GM18870 (cell line): ENCODE results near the gene LRRTM4.
"Not testable (repeated sequence)": the region's sequence is repeated elsewhere in the genome, so short reads cannot be mapped to it uniquely, and the experiment has no call there.

ENCODE experiments used
- ATAC-seq: cut with Tn5 transposase; IDR thresholded peaks from one replicate; pipeline ENCODE4 v1.9.1; 2021; ENCODE audit warnings: moderate library complexity; ENCODE audit not compliant: unreplicated experiment

Gene LRRTM4

GRCh38 chr2:77095525-77095924 lies 426.7 kb downstream of the LRRTM4 start:
- not testable (repeated sequence) for ATAC-seq

GRCh38 chr2:77095096-77095495 lies 427.1 kb downstream of the LRRTM4 start:
- ATAC-seq, result no peak

GRCh38 chr2:77088424-77088823 lies 433.8 kb downstream of the LRRTM4 start:
- ATAC-seq, result not testable (repeated sequence)

- no peak for ATAC-seq
Observed at GRCh38 chr2:77087987-77088414, 434.2 kb downstream of the LRRTM4 start.

GRCh38 chr2:77086478-77086877 lies 435.7 kb downstream of the LRRTM4 start:
- no peak for ATAC-seq

GRCh38 chr2:77086051-77086450 lies 436.1 kb downstream of the LRRTM4 start:
- no peak for ATAC-seq

GRCh38 chr2:77085561-77085960 lies 436.6 kb downstream of the LRRTM4 start:
- ATAC-seq, result no peak

- no peak for ATAC-seq
Observed at GRCh38 chr2:77081597-77081996, 440.6 kb downstream of the LRRTM4 start.

- ATAC-seq, result no peak
Observed at GRCh38 chr2:77064324-77064723, 457.9 kb downstream of the LRRTM4 start.

GRCh38 chr2:77054938-77055337 lies 467.2 kb downstream of the LRRTM4 start:
- ATAC-seq, result no peak

GRCh38 chr2:77046339-77046738 lies 475.8 kb downstream of the LRRTM4 start:
- ATAC-seq, result no peak

- not testable (repeated sequence) for ATAC-seq
Observed at GRCh38 chr2:77045456-77045855, 476.7 kb downstream of the LRRTM4 start.

- ATAC-seq, result no peak
Observed at GRCh38 chr2:77034445-77034844, 487.7 kb downstream of the LRRTM4 start.

GRCh38 chr2:77029237-77029636 lies 492.9 kb downstream of the LRRTM4 start:
- not testable (repeated sequence) for ATAC-seq

GRCh38 chr2:77028032-77028600 lies 494.1 kb downstream of the LRRTM4 start:
- no peak for ATAC-seq

GRCh38 chr2:77025714-77026113 lies 496.5 kb downstream of the LRRTM4 start:
- no peak for ATAC-seq

GRCh38 chr2:77021161-77021560 lies 501.0 kb downstream of the LRRTM4 start:
- no peak for ATAC-seq

GRCh38 chr2:77018219-77018618 lies 504.0 kb downstream of the LRRTM4 start:
- no peak for ATAC-seq

- ATAC-seq, result no peak
Observed at GRCh38 chr2:77017355-77017745, 504.8 kb downstream of the LRRTM4 start.

- no peak for ATAC-seq
Observed at GRCh38 chr2:77016443-77017354, 505.5 kb downstream of the LRRTM4 start.

GRCh38 chr2:77013953-77014352 lies 508.2 kb downstream of the LRRTM4 start:
- ATAC-seq, result no peak

GRCh38 chr2:77013457-77013856 lies 508.7 kb downstream of the LRRTM4 start:
- no peak for ATAC-seq
